A549 (cell line): ENCODE measurements around the gene CLCNKB. TPM values are rescaled to one million over a fixed set of nuclear protein-coding genes. Genes with fewer than 3 reads are reported as not detected.
"Not testable (repeated sequence)": the region's sequence is repeated elsewhere in the genome, so short reads cannot be mapped to it uniquely, and the experiment has no call there.

Source experiments
- ATAC-seq, 2 experiments: fragments of 200-7000 bp in 1 of 2; fragments of >200 bp in 1 of 2; cut with Nextera tagmentation in 1 of 2; cut with Tn5 transposase in 1 of 2; 3 replicates each; pipeline versions ENCODE4 v1.8.0 to v1.9.1; 2018 to 2020; ENCODE audit warnings: mild to moderate bottlenecking in 1 of 2, moderate library complexity in 1 of 2
- CTCF ChIA-PET: fragments of 300-600 bp; sonication (Branson Sonifier 250); formaldehyde crosslinking; extraction: SDS; loops from one replicate; lab custom pipeline; 2021; ENCODE audit warnings: antibody characterized with exemption, inconsistent platforms; lab: Yijun Ruan, JAX
- POLR2A ChIA-PET: fragments of 350-600 bp; formaldehyde crosslinking; extraction: SDS; loops from one replicate; lab custom pipeline; 2021; ENCODE audit warnings: antibody characterized with exemption, inconsistent platforms; lab: Yijun Ruan, JAX
- DNase-seq, 2 experiments: peaks; one replicate each; pipeline versions ENCODE4 v3.0.0 to v3.0.0-alpha.2; 2011 to 2016; ENCODE audit warnings: low read depth in 1 of 2, low spot score in 1 of 2
- FAIRE-seq: peaks from 2 replicates; lab custom pipeline; 2011; peaks lifted over from hg19 to GRCh38; lab: Jason Lieb, UNC
- H3K27ac ChIP-seq, 2 experiments: fragments of >200 bp; sonication (Bioruptor Twin); formaldehyde crosslinking; 3 replicates each; pipeline ENCODE4 v1.5.1; 2016 to 2017
- H3K4me1 ChIP-seq: fragments of >200 bp; sonication (Bioruptor Twin); formaldehyde crosslinking; 3 replicates; pipeline ENCODE4 v1.6.1; 2016
- H3K4me2 ChIP-seq: fragments of >200 bp; sonication (Bioruptor Twin); formaldehyde crosslinking; 3 replicates; pipeline ENCODE4 v1.6.1; 2016
- H3K4me3 ChIP-seq: fragments of >200 bp; sonication (Bioruptor Twin); formaldehyde crosslinking; 3 replicates; pipeline ENCODE4 v1.5.1; 2016
- H3K9me3 ChIP-seq: fragments of >200 bp; sonication (Bioruptor Twin); formaldehyde crosslinking; 3 replicates; pipeline ENCODE4 v1.6.1; 2016
- CBX8 ChIP-seq: fragments of 200-600 bp; sonication (generic); IDR thresholded peaks from 2 replicates; pipeline ENCODE4 v1.6.1; 2016
- CHD2 ChIP-seq: fragments of 150-350 bp; IDR thresholded peaks from 2 replicates; pipeline ENCODE4 v1.6.1; 2014; ENCODE audit warnings: low read length; ENCODE audit not compliant: partially characterized antibody
- EHMT2 ChIP-seq: fragments of 200-600 bp; sonication (generic); IDR thresholded peaks from 2 replicates; pipeline ENCODE4 v1.6.1; 2016; ENCODE audit warnings: antibody characterized with exemption, low read depth, mild to moderate bottlenecking, moderate library complexity
- GATA3 ChIP-seq: IDR thresholded peaks from 2 replicates; pipeline ENCODE4 v1.6.1; 2012; ENCODE audit warnings: borderline replicate concordance
- MYC ChIP-seq: IDR thresholded peaks from 2 replicates; pipeline ENCODE4 v1.6.1; 2012; ENCODE audit warnings: mild to moderate bottlenecking, inconsistent platforms, low read length, improper control_type of control experiment, borderline replicate concordance
- NFE2L2 ChIP-seq: fragments of 150-350 bp; conservative IDR thresholded peaks from 2 replicates; pipeline ENCODE4 v1.6.1; 2014; ENCODE audit warnings: low read length
- NR3C1 ChIP-seq: fragments of >200 bp; sonication (Bioruptor Twin); formaldehyde crosslinking; IDR thresholded peaks from 3 replicates; pipeline ENCODE4 v1.6.1; 2017
- USF2 ChIP-seq: fragments of 450-650 bp; IDR thresholded peaks from 2 replicates; pipeline ENCODE4 v1.6.1; 2014; ENCODE audit warnings: antibody characterized with exemption
- ZC3H11A ChIP-seq: fragments of 450-650 bp; IDR thresholded peaks from 2 replicates; pipeline ENCODE4 v1.6.1; 2014; ENCODE audit warnings: antibody characterized with exemption, mild to moderate bottlenecking
- WGBS: methylation state at CpG from one replicate; pipeline ENCODE4 v1.1.6; 2017; ENCODE audit errors: missing lambda C conversion rate; 5-methylcytosine and 5-hydroxymethylcytosine counted together
- polyA plus RNA-seq, 4 experiments: library from polyadenylated mRNA; depleted of rRNA in 3 of 4; stranded (reverse); fragments of >200 nt; fragmentation: RNase III in 1 of 4; extraction: RNeasy Plus Mini Kit Qiagen cat#74134 plus additional on column Dnase treatment in 1 of 4; gene quantifications; 2 replicates in 3 of 4; 3 replicates in 1 of 4; pipeline ENCODE4 v1.2.3, GENCODE V29; 2011 to 2017

The CLCNKB gene
- polyA plus RNA-seq, 2 of the 4 experiments (the other 2 are of a cell fraction): 0.08 to 0.14 TPM

GRCh38 chr1:16055613-16056520 is 12.3 kb downstream of the CLCNKB start (continued):
- TF ChIP-seq USF2 (no peak), CHD2 (no peak), MYC (no peak), NR3C1 (no peak), EHMT2 (no peak), NFE2L2 (no peak), GATA3 (no peak)

DNA sequence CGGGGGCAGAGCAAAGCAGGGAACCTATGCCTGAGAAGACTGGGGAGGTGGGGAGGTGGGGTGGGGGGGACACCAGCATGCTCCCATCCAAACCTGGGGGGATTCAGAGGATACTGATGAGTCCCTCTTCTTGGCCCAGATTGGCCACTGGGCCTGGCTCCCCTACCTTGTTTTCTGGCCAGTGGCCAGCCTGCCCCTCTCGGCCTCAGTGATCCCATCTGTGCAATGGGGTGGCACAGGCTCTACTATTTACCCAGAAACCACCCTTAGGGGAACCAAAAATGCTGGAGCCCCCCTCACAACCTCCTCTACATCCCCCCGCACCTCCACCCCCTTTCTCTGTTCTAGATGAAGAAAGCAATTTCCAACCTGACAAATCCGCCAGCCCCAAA is 12.9 kb downstream of the CLCNKB start:
- POLR2A ChIA-PET, FAIRE-seq: not testable (repeated sequence)
- CTCF ChIA-PET: interaction anchor here (0.6 to 2.9 kb wide), 18 partner anchors 9 to 523 kb away, joined by 3 to 20 read pairs (median 4); partner anchors contain the start of gene CLCNKB

GRCh38 chr1:16057314-16057915 is 13.8 kb downstream of the CLCNKB start:
- DNase-seq, H3K4me1 ChIP-seq, H3K27ac ChIP-seq, H3K4me2 ChIP-seq, ATAC-seq, H3K9me3 ChIP-seq, POLR2A ChIA-PET, H3K4me3 ChIP-seq, FAIRE-seq: not testable (repeated sequence)
- CTCF ChIA-PET: interaction anchor here (0.6 to 1.7 kb wide), 3 partner anchors 13 to 379 kb away, joined by 3 read pairs; no protein-coding TSS in a partner anchor
- 69% methylated on average over 3 of the region's 7 CpGs for WGBS

More for the DNA sequence above, 12.9 kb downstream of the CLCNKB start:
- WGBS: 61% methylated on average over 2 of the region's 4 CpGs
- H3K4me3 ChIP-seq, H3K4me2 ChIP-seq, ATAC-seq, H3K27ac ChIP-seq, DNase-seq, H3K4me1 ChIP-seq, H3K9me3 ChIP-seq: not testable (repeated sequence)

DNA sequence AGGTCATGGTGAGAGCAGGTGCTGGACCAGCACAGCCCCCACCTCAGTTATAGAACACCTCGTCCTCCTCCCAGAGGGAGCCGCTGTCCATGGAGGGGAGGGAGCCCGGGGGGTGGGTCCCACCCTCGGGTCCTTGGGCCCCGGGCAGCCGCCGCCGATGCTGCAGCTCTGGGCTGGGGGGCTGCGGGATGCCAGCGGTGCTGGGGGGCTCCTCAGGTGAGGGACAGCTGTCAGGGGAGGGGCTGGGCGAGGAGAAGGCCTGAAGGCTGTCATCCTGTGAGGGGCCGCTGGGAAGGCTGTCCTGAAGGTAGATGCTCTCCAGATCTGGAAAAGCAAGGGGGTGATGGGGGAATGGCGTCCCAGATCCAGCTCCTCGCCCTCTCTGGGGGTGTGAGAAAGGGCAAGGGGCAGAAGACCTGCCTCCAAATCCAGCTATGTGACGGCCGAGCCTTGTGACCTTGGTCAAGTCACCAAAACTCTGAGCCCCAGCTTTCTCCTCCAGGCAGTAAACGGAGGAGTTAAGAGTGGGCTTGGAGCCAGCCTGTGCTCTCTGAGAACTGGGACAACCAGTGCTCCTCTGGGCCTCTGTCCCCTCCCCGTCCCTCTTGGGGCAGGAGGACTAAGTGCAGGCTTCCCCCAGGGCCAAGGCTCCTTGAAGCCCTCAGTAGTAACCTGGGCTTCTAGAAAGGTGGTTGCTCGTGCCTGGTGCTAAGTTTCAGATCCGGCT is 15.0 kb downstream of the CLCNKB start:
- WGBS: 56% methylated on average over 6 of the region's 20 CpGs
- H3K4me2 ChIP-seq, DNase-seq, POLR2A ChIA-PET, H3K4me3 ChIP-seq, H3K27ac ChIP-seq, ATAC-seq, FAIRE-seq, H3K4me1 ChIP-seq, CTCF ChIA-PET, H3K9me3 ChIP-seq: not testable (repeated sequence)

- no peak for TF ChIP-seq ZC3H11A
- no peak for TF ChIP-seq CBX8
- 73% methylated on average over 3 of the region's 3 CpGs for WGBS
- no peak for FAIRE-seq
- Histone ChIP-seq H3K9me3 (no peaks in the 10 kb centered on the region), H3K4me2 (no peak overlapping the region), H3K4me3 (no peak overlapping the region), H3K27ac (no peak overlapping the region), H3K4me1 (no peaks in the 10 kb centered on the region; the same call in 2 of the 3 replicates)
- CTCF ChIA-PET: interaction anchor here (1.1 to 2.4 kb wide), 2 partner anchors 9 to 11 kb away, joined by 3 to 9 read pairs; partner anchors contain the start of gene FAM131C
- POLR2A ChIA-PET: no interaction called here
- no peak for ATAC-seq
- no peak for DNase-seq
These were observed 17.7 kb downstream of the CLCNKB start for GRCh38 chr1:16061266-16061665.

DNA sequence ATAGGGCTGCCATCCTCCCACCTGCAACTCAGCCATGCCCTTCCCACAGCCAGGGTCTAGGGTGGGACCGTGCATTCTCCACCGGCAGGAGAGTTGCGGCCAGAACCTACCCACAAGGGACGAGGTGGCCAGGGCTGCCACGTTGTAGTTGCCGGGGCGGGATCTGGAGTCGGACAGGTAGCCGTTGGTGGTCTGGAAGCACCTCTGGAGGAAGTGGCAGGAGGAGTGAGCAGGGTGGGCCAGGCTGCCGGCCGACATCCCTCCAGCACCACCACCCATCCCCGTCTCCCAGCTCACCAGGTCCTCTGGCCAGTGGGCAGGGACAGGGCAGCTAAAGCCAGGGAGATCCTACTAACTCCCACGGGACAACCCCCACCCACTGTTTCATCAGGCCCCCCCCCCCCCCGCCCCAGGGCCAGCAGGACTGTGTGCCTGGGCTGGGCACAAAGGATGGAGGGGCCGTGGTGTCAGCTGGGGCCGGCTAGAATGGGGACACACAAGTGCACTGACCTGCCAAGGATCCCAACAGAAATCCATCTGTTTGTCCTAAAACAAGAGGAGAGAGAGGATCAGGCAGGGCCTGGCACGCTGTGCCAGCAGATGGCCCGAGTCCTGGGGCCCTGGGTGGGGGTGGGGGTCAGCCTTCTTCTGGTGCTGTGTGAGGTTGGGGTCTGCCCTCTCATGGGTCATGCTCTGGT is 18.6 kb downstream of the CLCNKB start:
- H3K9me3 ChIP-seq, H3K4me2 ChIP-seq, POLR2A ChIA-PET, H3K4me1 ChIP-seq, FAIRE-seq, DNase-seq, H3K4me3 ChIP-seq, H3K27ac ChIP-seq, ATAC-seq: not testable (repeated sequence)
- WGBS: 79% methylated on average over 13 of the region's 18 CpGs
- CTCF ChIA-PET: interaction anchor here (0.9 to 2.4 kb wide), 3 partner anchors 8 to 29 kb away, joined by 3 to 9 read pairs (median 3); partner anchors contain the start of gene FAM131C

- FAIRE-seq, H3K27ac ChIP-seq, POLR2A ChIA-PET, H3K4me3 ChIP-seq, ATAC-seq, H3K4me2 ChIP-seq, H3K9me3 ChIP-seq, DNase-seq: not testable (repeated sequence)
- 85% methylated on average over 9 of the region's 9 CpGs for WGBS
- H3K4me1 ChIP-seq: peaks cover 13% of the 10 kb centered on the region
- CTCF ChIA-PET: interaction anchor here (0.9 kb wide), 1 partner anchor 29 kb away, joined by 3 read pairs; no protein-coding TSS in a partner anchor
These were observed 19.1 kb downstream of the CLCNKB start for GRCh38 chr1:16062687-16063075.
